GDM1 (cell line): ENCODE data around the gene ASPA.
"Not testable (repeated sequence)": the region's sequence is repeated elsewhere in the genome, so short reads cannot be mapped to it uniquely, and the experiment has no call there.

ENCODE experiments used
- DNase-seq: peaks from one replicate; lab custom pipeline; 2025; lab: John Stamatoyannopoulos, UW

Gene ASPA

DNA sequence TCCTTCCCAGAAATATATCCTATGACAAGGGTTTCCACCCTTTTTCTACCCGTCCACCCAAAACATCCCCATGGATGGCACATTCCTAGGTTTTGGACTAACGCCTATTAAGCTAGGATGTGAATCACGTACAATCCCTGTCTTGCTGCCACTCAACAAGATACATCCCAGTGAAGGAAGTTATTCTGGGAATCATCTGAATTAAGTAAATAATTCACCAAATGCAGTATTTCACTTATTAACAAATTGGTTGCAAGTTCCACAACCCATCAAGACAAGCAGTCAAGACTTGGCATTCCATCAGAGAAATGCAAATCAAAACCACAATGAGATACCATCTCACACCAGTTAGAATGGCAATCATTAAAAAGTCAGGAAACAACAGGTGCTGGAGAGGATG lies 32.1 kb downstream of the ASPA start:
- DNase-seq = no peak

DNA sequence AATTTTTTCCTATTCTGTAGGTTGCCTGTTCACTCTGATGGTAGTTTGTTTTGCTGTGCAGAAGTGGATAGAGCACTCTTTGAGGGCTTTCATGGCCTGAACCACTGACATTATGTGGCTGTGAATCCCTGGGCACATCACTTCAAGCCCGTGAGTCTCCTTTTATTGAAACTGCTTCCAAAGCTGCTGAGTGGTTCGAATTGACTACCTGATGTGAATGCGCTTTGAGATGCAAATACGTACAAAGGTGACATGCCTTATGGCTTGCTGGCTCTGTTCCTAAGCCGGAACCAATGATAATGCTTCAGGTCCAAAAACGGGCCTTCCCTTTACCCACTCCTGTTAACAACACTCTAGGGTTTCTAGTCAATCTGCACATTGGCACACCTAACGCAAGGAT lies 34.3 kb downstream of the ASPA start:
- no peak for DNase-seq

DNA sequence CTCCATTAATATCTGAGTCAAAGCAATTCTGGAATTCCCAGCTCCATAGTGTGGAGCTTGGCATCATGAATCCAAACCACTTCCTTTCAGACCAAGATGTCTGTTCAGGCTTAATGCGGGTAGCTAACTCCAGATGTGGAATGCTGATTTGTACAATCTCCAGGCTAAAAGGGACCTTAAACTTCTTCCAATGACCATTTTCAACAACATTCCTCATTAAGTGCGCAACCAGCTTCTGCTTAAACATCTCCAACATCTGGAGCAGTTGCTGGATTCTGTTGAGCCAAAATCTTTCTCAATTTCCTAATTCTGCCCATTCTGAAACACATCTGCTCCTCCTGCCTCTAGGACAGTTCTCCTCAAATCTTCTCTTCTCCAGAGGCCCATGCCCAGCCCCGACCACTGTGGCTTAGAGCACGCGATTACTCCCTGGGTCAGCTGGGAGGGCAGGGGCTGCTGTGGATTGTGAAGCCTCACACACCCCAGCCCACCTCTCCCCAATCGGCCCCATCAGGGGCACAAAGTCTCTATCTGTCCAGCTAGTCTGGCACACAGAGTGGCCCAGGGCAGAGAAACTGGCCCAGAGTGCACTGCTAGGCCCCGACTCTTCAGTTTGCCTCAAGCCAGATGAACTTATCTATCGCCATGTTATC lies 36.2 kb downstream of the ASPA start:
- no peak for DNase-seq

DNA sequence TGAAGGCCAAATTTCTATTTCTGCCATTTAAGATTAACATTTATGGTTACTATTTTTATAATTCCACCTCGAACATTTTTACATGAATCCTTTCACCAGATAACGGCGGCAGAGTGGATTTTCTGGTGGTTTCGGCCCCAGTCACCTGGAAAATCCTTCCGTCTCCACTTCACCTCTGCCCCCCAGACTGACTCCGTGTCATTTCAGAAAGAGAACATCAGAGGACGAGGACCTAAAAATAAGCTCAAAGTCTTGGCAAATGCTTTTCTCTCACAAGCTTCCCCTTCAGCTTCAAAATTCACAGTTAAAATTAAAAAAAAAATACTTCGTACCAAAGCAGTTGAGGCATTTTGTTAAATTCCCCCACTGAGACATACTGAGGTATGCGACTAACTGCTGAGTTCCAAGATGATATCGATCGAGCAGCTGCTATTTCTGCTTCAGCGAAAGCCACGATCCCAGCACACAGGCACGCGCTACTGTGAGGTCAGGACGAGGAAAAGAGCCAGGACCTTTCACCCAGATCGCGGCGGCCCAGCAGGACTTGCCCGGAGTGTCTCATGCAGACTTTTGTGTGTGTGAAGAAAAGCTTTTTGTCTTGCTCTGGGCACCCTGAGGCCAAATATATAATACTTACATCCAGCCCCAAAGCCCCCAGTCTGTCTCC lies 36.8 kb downstream of the ASPA start:
- DNase-seq = no peak

DNA sequence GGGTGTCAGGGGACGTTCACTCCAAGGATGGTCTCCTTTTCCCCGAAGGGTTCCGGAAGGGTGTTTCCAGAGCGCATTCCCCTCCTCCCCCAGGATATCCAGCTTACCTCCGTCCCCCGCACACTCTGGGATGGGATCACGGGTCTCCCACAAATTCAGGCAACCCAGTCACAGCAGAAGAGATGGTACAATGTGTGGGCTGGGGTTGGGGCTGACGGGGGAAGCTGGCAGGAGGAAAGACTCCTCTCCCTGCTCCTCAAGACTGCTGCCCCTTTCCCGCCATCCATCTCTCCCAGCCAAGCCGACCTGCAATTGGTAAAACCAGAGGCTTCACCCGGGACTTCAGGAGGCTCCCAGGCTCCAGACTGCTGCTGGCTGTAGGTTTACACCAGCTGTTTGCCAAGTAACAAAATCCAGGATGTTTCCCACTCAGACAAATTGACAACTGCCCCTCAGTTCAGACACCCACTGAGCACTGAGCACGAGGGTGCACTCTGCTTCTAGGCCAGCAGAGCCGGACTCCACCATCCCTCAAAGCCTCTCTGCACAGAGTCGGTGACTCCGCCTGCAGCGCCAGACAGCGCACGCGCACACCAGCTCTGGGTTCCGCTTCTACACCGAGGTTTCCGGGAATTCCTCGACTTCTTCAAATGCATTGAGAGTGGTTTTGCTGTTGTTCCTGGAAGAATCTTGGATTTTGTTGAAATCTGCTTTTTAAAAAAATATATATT lies 37.7 kb downstream of the ASPA start:
- no peak for DNase-seq

DNA sequence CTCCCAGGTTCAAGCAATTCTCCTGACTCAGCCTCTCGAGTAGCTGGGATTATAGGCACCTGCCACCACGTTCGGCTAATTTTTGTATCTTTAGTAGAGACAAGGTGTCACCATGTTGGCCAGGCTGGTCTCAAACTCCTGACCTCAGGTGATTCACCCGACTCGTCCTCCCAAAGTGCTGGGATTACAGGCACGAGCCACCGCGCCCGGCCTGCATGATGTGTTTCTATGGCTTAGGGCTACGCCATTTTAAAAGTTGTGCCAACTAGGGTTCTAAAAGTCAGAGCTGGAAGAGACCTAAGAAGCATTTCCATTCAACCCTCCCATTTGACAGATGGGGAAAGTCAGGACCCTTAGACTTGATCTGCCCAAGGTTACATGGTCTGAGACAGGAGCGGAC lies 38.4 kb downstream of the ASPA start:
- DNase-seq = not testable (repeated sequence)

DNA sequence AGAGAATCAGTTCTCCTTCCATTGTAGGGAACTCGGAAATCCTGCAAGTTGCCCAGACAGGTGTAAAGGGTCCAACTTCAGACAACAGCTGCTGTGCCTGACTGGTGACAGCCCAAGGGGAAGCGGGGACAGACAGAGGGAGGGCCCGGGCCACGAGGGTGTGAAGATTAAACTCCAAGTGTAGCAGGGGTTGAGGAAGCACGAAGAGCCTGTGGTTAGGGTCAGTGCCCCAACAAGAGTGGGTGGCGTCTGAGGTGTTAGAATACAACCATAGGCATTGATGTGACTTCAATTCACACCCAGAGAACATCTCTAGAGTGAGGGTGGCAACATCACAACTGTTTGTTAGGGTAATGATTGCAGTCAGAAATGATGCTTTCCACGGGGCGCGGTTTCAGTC lies 39.1 kb downstream of the ASPA start:
- no peak for DNase-seq

DNA sequence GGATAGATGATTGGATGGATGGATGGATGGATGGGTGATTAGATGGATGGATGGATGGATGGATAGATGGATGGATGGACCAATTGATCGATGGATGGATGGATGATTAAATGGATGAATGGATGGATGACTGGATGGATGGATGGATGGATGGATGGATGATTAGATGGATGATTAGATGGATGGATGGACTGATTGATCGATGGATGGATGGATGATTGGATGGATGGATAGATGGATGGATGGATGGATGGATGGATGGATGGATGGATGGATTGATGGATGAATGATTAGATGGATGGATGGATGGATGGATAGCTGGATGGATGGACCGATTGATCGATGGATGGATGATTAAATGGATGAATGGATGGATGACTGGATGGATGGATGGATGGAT lies 43.7 kb downstream of the ASPA start:
- DNase-seq = not testable (repeated sequence)

DNA sequence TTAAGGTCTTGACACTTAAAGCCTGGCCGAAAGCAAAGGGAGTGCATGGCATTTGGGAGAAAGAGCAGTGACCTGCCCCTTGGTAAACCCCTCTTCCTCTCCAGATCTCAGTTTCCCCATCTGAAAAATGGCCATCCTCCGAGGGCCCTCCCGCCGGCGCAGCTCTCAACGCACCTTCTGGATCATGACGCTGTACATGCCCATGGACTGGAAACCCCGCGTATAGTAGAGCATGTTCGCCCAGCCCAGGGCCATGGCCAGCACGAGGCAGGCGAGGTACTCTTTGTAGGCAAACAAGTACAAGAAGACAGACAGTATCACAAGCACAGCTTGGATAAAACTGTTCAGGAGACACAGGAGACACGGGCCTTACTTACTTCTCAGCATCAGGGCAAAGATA lies 48.2 kb downstream of the ASPA start:
- DNase-seq = no peak

DNA sequence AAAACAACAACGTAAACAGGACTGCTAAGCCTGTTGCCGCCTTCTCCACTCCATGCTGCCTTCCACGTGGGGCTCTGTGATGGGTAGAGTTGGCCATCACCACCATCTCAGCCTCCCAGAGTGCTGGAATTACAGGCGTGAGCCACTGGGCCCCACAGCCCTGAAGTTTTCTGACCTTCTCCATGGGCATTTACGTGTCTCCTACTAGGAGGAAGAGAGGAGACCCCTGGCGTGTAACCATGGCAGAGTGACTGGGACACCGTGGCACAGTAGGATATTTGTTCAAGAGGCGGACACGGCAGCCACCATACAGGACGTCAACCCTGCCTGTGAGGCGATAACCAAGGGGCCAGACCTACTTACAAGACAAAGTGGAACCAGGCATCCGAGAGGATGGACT lies 50.7 kb downstream of the ASPA start:
- DNase-seq = no peak

DNA sequence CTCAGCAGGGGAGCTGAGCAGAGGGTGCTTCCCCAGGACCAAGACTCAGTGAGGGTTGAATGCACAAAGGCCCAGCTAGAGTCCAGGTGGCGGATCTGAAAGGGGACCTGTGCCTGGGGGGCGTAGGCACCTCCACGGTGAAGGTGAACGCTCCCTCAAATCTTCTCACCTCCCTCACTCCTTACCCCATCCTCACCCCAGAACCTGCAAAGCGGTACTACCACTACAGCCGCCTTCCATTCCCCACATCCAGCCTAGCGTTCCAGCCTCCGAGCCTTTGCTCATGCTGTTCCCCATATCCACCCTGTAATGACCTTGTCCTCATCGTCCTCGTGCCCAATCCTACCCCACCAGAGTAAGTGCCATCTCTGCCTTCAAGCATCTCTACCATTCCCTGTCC lies 51.2 kb downstream of the ASPA start:
- DNase-seq = no peak

DNA sequence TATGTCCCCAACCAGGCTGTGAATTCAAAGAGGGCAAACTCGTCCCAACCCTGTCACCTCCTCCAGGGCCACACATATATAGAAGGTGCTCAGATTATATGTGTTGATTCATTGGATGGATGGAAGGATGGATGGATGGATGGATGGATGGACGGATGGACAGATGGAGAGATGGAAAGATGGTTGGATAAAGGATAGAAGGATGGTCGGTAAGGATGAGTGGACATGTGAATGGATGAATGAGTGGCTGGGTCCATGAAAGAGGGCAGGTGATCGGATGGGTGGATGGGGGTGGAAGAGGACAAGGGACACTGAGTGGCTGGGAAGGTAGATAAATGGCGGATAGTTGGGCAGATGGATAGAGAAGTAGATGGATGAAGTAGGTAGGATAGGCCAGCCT lies 51.7 kb downstream of the ASPA start:
- no peak for DNase-seq

DNA sequence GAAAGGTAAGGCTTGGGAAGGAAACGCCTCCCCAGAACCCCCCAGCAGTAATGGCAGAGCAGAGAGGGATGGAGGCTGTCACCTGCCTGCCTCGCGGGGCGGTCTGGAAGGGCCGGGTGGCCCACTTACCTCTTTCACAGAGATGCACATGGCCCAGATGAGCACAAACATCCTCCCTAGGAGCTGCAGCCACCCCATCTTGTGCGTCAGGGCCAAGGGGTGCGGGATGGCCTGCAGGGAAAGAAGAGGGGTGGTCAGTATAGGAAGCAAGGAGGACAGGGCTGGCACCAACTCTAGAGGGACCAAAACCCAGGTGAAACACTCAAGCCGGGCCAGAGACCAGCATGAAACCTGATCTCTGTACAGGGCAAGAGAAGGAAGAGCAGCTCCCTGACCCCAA lies 52.1 kb downstream of the ASPA start:
- DNase-seq = no peak

DNA sequence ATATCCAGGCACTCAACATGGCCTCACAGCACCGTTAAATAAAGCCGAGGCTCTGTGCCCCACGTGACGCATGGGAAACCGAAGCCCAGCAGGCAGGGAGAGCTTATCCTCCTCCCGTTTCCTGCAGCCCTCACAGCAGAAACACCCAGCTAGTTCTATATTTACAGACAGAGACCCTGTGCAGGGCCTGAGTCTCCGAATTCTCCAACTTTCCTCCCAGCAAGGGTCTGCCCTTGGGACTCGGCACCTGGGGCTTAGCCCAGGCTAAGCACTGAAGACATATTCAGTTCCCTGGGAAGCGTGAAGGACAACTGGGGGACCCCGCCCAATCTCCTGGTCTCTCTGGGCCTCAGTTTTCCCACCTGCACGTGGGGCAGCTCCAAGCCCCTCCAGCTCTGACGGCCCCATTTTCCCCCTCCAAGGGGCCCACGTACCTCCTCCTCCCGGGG lies 52.6 kb downstream of the ASPA start:
- DNase-seq = no peak

DNA sequence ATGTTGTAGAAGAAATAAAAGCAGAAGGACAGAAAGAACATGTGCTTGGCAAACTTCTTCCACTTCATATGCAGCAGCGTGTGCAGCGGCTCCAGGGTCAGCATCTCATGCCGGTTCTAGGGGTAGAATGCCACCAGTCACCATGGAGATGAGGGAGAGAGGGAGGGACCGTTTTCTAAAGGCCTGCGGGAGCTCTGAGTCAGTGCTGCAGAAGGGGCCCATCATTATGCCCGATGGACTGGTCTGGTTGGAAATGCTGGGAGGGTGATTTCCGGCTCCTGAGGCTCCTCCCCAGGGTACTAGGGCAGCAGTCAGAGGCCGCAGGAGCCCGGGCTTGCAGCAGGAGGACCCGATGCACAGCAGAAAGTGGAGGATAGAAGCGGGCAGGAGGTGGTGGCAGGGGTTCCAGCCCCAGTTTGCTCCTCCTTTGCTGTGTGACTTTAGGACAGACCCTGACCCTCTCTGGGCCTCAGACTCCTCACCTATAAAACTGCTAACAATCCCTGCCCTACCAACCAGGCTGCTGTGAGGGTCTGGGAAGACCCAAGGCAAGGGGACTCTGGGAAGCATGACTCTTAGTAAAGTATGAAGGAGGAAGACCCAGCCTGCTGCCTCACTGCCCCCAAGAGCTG lies 53.2 kb downstream of the ASPA start:
- no peak for DNase-seq

DNA sequence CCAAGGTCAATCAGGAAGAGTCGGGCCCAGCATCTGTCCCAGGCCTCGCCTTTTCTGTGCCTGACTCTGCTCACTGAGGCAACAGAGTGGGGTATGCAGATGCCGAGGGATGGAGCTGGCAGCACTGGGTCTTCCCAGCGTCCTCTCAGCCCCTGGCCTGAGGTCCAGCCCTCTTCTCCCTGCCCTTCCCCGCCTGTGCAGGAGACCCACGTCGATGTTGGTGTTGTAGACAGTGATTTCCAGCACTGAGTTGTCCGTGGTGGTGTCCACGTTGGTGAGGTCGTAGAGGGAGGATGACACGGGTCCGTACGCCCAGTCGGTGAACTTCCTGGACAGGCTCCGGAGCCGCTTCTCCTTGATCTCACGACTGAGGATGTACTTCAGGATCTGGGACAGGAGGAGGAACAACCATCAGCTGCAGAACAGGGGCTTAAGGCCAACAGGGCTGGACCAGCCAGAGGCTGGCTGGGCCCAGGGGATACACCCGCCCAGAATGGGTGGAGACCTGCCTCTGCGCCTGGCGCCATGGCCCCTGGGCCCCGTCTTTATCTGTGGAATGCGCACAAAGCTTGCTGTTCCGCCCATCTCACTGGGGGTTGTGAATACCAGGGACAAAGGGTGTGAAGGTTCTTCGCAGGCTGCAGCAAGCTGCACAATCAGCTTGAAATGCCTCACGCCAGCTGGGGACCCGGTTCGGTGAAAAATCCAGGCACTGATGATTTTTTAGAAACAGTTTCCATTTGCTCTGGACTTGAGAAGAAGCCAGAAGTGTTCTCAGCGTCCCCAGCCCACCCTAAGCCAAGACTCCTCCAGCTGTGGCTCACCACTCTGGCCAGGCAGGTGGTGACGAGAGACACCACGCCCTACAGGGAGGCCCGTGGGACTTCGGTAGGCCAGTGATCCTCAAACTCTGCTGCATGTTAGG lies 54.3 kb downstream of the ASPA start:
- no peak for DNase-seq

DNA sequence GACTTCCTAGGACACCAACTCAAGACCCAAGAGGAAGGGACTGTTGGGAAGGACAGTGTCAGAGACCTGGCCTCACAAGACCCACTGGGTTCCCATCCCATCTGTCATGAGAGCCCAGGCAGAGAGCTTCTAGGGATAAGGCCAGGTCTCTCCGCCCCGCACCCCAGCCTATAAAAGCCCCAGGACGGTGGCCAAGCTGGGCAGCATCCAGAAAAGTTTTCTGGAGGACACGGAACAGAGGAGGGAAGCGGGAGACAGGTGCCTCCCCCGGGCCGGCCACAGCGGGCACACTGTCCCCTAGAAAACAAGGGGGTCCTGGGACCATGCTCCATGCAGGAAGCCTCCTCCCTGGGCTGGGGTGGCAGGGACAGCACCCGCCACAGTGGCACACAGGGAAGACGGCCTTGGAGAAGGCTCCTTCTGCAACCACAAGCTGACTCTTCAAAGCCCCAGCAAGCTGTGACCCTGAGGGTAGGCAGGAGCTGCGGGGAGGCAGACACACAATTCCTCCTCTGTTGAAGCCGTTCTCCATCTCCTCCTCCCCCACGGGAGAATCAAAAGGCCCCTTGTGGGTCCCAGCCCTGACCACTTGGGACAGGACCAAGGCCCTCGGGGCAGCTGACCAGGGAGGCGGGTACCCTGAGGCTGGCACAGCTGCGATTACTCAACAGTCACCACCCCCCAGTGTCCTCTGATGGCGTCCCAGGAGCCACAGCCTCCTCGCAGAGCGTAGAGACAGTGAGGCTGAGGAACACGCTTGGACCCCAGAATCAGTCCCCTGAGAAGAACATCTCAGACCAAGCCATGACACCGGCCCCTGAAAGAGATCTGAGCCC lies 55.7 kb downstream of the ASPA start:
- DNase-seq = no peak

DNA sequence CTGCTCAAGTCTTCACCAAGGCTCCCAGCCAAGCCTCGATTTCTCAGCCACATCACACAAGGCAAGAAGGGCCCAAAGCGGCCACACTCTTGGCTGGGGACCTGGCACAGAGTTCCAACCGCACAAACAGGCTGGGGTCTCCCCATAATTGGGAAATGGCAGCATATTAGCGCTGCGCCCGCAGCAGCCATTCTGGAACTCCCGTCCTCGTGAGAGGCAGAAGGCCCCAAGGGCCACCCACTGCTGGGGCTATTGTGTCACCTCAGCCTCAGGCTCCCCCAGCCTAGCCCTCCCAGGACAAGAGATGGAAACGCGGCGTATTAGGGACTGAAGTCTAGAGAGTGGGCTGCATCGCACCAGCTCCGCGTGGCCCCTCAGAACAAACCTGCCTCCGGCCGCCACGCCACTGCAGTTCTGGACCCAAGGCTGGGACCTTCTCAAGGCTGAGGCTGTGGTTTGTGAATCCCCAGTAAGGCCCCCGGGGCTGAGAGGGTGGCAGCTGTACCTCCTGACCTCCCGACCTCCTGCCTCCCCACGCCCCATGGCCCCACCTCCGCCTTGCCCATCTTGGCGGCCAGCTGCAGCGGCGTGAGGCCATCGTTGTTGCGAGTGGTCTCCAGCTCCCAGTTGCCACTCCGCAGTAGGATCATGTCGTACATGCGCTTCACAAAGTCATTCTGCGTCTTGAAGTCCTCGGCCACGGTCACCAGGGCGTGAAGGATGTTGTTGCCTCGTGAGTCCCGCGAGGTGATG lies 56.5 kb downstream of the ASPA start:
- no peak for DNase-seq

DNA sequence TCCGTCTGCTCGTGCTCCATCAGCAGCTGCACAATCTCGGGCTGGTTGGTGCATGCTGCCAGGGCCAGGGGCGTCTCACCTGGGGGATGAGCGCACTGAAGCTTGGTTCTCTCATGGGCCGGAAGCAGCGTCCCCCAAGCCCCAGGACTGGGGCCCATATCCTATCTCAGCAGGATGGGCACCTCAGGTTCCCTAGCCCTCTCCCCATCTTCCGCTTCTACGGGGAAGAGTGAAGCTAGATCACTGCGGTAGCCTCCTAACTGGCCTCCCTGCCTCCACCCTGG lies 57.0 kb downstream of the ASPA start:
- DNase-seq = no peak

DNA sequence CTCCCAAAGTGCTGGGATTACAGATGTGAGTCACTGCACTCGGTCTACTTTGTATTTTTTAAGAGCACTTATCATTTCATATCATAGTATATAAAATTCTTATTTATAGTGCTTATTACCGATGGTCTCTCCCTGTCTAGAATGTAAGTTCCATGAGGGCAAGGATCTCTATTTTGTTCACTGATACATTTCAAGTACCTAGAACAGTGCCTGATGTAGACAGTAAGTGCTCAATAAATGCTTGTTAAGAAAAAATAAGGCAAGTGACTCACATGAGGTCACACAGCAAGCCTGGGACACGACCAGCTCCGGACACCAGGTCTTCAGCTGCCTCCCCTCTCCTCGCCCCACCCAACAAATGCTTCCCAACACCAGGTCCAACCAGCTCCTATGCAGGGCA lies 58.0 kb downstream of the ASPA start:
- no peak for DNase-seq
